Caki2 (cell line): Measurements from ENCODE around the gene GLCE. TPM values are rescaled to one million over a fixed set of nuclear protein-coding genes. Genes with fewer than 3 reads are reported as not detected.

Source experiments
- DNase-seq: peaks from one replicate; pipeline ENCODE4 v3.0.0-alpha.2; 2015; ENCODE audit warnings: low read depth
- in situ Hi-C: cut with HindIII; loops from 2 replicates; pipeline ENCODE4 v1.10.0; 2016; ENCODE audit warnings: low sequenced_read_pairs, low pct_unique_long_range_greater_than_20kb, mixed read lengths
- total RNA-seq: library from RNA; depleted of rRNA; stranded (reverse); fragments of >200 nt; shearing (Covaris generic); gene quantifications from 2 replicates; pipeline ENCODE4 v1.2.3, GENCODE V29; 2014; ENCODE audit warnings: low replicate concordance; rRNA removed

GLCE gene
- 31.8 and 32.3 TPM in 2 replicates for total RNA-seq

DNA sequence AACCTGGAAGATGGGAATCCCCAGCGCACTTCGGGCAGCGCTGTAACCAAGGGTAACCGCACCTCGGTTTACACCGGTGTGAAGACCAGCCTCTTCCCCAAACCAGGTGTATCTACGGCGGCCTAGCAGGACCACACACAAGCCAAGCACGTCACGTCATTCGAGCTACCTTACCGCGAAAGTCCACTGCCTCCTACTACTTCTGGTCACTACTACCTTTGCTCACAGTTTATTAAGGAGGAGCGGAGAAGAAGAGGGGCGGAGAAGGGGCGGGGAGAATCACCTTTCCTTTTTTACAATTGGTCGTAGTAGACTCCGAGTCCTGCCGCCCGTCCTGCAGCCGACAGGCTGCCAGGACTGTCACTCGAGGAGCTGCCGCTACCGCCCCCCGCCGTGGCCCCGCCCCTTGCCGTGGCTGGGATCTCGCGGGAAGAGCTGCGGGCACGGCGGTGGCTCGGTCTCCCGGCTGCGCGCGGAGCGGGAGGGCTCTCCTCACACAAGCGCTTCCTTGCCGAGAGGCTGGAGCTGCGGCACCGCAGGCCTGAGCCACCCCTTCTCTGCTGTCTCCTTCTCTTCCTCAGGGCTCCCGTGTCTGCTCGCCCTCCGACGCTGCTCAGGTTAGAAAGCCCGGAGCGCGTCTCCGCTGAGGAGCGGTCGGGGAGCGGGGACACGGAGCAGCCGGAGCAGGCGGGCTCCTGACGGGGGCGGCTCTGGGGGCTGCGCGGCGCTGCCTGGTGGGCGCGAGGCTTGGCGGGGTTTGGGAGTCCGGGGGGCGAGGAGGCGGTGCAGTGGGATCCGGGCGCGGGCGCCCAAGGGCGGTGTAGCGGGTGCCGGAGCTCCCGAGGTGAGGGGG is at the start of gene GLCE:
TSS of gene GLCE (plus strand) at position 495 of the 853 bp plus-strand sequence. CDS start 95,172 bp downstream, outside the sequence.
- in situ Hi-C loops = no loop called here
- DNase-seq = peak; percentile 99

DNA sequence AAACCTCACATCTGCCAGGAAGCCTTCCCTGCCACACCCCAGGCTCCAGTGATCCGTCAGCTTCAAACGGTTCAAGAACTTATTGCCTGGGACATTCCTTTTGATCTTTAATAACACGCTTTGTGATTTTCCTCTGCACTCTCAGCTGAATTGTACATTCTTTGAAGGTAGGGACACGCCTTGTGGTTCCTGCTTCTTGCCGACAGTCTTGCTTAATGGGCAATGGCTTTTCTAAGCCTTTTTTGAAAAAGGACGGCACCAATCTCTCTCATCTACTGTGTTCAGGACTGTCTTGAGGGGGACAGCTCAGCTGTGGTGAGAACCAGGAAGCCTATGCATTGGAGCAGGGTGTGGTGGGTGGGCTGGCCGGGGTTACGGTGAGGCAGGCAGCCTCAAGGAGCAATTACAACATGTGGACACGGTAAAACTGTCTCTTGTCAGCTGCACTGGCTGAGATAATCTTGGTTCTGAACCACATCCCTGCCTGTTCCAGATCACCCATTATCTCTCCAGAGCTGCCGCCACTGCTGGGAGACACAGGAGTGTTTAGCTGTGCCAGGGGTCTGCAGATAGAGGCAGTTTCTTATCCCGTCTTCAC is 46.0 kb upstream of the GLCE start:
- DNase-seq = peak; percentile 47

DNA sequence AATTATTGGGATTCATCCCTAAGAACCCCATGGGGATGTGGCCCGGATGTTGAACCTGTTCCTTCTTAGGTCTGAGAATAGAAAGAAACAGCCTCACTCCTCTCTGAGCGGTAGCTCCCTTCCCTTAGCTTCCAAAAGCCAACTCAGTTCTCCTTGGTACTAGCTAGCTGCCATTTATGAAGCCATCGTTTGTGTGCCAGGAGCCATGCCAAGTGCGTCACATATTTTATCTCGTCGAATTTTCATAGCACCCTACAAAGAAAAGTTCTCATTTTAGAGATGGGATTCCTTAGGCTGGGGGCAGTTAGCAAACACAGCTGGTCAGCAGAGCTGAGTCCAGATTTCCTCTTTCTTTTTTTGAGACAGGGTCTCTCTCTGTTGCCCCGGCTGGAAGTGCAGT is 45.4 kb upstream of the GLCE start:
- DNase-seq = no peak
- in situ Hi-C loops = no loop called here

More for the DNA sequence above, 46.0 kb upstream of the GLCE start:
- in situ Hi-C loops = no loop called here

DNA sequence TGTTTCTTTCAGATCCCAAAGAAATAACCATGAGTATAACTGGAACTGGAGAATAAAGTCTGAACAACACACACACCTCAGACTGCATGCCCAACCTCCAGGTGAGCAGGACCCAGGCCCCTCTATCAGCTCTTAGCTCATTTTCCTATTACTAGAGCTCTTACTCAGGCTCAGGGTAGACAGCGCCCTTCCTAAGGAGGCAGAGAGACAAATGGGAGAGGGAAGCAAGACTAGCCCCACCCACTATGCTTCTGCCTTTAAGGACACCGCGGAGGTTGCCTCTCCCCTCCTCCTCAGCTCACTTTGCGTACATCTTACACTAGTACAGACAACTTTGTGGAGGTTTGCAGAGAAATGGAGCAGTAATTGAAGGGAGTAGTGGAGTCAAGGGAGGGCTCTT is 44.0 kb upstream of the GLCE start:
- DNase-seq = no peak
- in situ Hi-C loops = no loop called here

DNA sequence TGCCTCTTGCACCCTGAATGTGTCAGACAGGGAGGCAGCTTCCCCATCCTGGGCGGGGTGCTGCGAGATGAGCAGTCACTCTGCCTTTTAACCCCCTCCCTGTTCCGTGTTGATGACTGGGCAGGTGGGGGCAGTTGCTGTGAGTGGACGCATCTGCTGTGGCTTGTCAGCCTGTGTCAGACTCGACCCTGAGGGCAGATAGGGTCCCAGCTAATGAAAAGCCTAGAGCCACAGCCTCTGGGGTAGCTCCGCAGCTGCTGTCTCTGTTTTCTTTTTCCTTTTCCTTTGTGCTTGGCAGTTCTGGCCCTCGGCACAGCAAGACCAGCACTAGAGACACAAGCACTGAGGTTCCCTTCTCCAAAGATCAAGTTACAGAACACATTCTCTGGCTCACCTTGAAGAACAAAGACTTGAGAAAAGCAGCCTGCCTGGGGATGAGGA is 43.0 kb upstream of the GLCE start:
- DNase-seq = no peak
- in situ Hi-C loops = no loop called here

DNA sequence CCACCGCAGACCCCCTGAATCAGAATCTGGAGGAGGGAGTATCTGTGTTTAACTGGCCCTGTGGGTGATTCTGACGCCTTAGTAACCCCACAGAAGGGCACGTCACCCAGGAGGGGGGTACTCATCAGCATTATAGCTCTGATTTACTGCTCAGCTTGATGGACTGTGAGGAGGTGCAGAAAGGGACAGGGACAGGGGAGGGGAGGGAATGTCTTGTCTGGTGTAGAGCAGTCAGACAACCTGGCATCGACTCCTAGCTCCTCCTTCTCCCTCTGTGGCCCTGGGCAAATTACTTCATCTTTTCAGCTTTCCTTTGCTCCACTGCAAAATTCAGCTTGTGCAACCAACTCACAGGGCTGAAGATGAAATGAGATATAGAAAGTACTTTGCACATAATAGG is 42.3 kb upstream of the GLCE start:
- in situ Hi-C loops = no loop called here
- no peak for DNase-seq

DNA sequence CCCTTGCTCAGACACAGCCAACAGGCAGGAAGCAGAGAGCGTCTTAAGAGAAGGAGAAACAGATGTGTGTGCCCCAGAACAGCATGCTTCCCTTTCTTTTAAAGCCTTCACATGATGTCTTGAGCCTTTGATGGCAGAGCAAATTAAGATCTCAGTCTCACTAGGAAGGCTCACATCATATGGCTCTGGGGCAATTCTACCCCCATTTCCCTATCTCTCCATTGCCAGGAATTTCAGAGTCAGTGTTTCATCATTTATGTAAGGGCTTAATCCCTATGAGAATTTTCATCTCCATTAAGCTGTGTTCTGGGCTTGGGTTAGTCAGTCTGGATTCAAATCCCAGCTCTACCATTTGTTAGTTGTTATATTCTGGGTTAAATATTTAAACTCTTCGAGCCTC is 41.4 kb upstream of the GLCE start:
- no peak for DNase-seq
- in situ Hi-C loops = no loop called here

DNA sequence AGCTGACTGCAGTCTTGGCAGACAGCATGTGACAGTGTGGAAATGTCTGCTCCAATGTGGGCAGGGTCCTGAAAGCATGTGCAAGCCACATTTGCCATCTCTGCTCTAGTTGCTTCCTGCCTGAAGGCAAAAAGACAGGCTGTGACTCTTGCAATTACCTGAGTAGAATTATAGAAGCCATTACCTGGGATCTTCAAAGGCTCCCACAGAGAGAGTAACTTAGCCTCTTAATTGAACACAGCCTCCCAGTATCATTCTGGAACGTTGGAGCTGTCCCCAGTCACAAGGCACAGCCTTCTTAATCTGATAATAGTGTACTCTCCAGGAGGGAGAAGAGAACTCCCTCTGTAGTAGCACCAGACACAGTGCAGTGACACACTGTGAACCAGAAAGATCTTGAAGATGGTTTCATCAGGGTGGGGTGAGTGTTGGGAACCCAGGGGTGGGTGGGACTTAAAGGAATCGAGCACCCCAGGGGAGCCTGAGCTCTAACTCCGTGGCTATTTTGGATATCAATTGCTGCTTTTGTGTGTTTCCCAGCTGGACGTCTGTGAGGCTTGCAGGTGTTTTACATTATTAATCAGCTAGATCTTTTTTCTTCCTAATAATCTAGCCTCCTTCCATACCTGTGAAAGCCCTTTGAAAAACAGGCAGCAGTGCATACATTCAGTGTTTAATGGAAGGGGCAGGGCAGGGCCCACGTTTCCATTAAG is 40.6 kb upstream of the GLCE start:
- DNase-seq = no peak
- in situ Hi-C loops = no loop called here

DNA sequence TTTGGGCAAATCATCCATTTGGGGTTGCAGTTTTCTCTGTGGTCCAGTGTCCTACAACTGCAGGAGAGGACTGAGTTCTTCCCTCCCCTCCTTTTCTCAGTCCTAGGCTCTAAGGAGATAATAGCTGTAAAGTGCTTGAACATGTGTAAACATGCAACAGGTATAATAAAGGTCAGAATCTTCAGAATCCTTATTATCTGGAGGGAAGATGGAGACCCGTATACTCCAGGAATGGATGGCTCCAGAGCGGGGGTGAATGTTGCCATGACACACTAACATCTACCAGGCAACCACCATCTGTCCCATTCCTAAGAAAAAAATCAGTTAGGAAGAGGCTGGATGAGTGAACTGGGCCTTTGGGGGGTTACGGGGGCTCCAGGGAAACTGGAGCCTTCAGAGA is 39.7 kb upstream of the GLCE start:
- DNase-seq = no peak
- in situ Hi-C loops = no loop called here

DNA sequence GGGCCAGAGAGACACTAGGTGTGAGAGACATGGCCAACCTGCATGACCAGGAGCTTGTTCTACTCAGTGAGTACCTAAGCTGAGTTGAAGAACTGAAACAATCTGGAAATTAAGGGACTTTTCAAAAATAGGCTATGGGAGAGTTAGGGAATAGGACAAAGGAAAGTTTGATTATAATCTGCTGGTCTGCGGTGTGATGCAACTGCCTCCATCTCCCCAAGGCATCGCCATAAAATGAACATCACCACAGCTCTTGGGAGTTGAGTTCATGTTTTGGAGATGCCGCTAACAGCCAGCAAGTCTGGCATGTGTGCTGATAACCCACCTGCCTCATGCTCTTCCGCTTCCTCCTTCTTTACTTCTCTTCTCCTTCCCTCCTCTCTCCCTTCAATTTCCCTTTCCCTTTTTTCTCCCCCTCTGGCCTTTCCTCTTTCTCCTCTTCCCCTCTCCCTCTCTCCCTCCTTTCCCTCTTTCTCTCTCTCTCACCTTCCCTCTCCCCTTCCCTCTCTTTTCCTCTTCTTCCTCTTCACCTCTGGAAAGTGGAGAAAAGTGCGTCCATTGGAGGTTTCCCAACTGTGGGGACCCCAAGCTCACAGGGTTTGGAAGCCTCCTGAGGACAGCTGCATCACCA is 39.1 kb upstream of the GLCE start:
- in situ Hi-C loops = no loop called here
- DNase-seq = no peak

DNA sequence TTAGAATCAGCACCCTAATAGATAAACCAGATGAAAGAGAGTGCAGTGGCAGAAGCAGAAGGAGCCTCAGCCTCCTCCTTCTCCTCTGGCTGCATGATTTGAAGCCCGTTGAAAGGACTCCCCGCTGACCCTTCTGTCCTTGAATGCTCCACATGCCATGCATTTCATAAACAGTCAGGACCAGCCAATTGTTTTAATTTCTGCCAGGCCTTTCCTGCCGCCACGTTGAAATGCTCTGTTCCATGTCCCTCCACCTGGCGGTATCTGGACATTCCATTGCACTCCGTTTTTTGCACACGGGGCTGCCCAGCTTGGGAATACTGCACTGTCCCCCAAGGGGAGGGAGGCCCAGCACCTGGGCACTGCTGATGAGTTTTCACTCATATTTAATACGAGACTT is 35.2 kb upstream of the GLCE start:
- DNase-seq = no peak
- in situ Hi-C loops = no loop called here

DNA sequence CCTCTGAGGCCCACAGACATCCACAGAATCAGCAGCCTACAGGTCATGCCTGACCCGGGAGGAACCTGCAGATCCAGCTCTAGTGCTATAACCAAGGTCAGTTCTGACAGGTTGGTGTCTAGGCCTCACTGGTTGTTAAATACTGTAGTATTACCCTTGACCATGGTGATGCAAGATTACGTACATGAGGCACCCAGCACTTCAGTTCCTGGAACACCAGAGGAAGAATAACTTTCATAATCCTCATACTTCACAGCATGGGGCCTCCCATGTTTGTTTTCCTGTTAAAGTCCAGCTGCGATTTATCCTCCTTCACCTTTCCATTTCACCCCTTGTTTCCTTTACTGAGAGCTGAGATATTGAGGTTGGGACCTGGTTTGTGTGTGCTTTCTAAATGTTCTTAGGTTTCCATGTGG is 34.4 kb upstream of the GLCE start:
- DNase-seq = no peak
- in situ Hi-C loops = no loop called here

DNA sequence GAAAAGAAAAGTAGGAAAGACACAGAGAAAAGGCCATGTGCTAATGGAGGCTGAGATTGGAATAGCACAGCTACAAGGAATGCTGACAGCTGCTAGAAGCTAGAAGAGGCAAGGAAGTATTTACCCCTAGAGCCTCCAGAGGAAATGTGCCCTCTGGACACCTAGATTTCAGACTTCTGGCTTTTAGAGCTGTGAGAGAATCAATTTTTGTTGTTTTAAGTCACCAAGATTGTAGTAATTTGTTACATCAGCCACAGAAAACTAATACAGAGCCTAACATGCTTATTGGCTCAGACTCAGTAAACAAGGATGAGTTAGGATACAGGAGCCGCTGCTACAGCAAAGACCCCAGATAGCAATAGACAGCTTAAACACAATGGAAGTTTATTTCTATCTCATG is 33.1 kb upstream of the GLCE start:
- in situ Hi-C loops = no loop called here
- no peak for DNase-seq

DNA sequence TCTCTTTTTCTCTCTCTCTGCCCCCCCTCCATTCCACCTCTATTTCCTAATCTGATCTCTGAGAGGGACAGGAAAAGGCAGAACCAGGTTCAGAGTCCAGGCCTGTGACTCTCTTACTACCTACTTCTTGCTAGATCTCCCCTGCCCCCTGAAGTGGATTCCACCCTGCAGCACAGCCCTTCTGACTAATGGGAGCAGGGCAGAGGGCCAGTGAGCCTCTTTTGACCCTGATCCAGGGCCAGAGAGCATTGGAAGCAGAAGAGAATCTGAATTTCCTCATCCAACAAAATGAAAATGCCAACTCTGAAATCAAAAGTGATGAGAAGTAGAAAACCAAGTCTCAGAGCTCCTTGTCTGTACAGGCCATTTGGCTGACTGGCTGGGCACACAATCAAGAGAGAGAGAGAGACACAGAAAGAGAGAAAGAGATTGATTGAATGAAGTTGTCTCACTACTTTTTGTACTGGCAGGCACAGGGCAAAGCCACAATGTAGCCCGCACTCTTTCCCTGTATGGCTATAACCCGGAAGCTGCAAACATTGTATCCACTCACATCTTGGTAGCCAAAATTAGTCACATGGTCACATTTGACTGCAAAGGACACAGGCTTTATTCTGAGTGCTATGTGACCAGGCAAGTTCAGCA is 31.6 kb upstream of the GLCE start:
- DNase-seq = no peak
- in situ Hi-C loops = no loop called here

DNA sequence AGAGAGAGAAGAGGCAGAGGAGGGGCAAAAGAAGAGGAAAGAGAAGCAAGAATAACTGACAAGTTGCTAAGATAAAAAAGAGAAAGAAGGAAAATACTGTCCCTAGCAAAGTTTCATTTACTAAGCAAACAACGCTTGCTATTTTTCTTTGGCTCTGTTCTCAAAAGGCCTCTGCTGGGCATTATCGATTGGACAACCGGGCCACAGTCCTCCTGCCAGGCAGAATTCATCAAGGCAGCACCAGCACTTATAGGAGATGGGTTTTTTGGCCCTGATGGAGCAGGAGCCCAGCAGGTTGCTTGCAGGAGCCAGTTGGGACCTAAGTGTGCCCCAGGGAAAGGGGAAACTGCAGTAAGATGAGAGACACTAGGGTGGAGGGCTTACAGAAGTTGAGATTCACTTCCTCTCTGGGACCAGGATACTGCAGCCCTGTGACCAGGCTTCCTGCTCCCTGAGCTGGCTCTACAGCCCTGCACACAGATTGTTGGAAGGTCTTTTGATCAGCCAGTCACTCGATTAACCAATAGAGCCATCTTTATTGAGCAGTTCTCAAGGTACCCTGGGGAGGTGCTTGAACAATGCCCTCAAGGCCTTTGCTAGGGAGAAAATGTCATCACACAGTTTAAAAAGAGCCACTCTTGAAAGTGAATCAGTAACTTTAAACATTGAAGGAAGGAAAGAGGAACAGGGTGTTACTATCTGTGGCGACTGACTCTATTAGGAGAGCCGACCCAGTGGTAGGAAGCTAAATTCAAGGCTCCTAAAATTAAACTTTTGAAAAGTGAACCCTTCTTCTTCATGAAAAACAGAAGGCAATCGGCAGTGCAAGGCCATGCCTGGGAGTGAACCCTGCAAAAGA is 28.8 kb upstream of the GLCE start:
- no peak for DNase-seq
- in situ Hi-C loops = no loop called here

DNA sequence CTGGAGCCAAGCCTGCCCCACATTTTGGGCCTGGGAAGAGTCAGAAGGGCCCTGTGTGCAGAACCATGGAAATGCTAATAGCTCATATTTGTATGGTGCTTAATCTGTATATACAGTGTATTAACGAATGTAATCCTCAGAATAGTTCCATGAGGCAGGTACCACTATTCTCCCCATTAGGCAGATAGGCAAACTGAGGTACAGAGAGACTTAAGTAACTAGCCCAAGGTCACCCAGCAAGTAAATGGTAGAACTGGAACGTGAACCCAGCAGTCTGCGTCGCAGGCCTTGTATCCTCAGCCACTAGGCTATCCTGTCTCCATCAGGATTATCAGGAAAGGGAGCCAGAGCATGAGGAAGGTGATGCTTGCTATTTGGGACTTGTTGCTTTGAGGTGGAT is 28.0 kb upstream of the GLCE start:
- in situ Hi-C loops = no loop called here
- DNase-seq = no peak
